Prostate gland (tissue), 2 donors: ENCODE results near the gene TJP1.

ENCODE experiments used
- CTCF ChIP-seq, 4 experiments: fragments of 200-600 bp in 2 of 4; fragments of 450-650 bp in 2 of 4; sonication (generic) in 2 of 4; IDR thresholded peaks; 1 replicate in 3 of 4; 2 replicates in 1 of 4; pipeline ENCODE4 v1.5.1; 2016 to 2019; ENCODE audit warnings: antibody characterized with exemption in 4 of 4, mild to moderate bottlenecking in 2 of 4, moderate library complexity in 2 of 4
- POLR2AphosphoS5 ChIP-seq: sonication (generic); formaldehyde crosslinking; IDR thresholded peaks from one replicate; pipeline ENCODE4 v1.6.1; 2017; ENCODE audit warnings: antibody characterized with exemption

- TF ChIP-seq CTCF (IDR thresholded peaks at IDR 0.05) (no peak), POLR2AphosphoS5 (no peak)
Measured at GRCh38 chr15:29686445-29687203, 135.6 kb downstream of the TJP1 start.
